ENCODE measurements around the gene LINC00237.

LINC00237 gene

DNA sequence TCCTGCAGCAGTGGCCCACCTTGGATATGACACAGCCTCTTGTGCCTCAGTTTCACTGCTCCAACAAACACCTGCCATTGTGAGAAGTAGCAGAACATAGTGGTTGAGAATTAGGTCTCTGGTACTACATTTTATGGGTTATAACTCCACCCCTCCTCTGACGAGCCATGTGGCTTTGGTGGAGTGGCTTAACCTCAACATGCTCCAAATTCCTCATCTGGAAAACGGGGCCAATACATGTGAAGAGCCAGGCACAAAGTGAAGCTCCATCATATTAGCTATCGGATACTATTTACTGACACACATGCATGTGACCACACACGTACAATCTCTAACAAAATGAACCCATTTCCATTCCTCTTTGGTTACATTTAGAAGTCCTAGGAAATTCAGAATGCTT, 11.4 kb upstream of the LINC00237 start:
- H3K4me1 ChIP-seq (ENCODE audit: control insufficient read depth in 1 of 2, insufficient read depth in 2 of 2, low read length in 2 of 2) = no peaks in the 10 kb centered on the region
- H3K9ac ChIP-seq (ENCODE audit: low read length) = no peak overlapping the region
- H2BK120ac ChIP-seq (ENCODE audit: insufficient read depth, low read length, poor library complexity) = no peak overlapping the region
- no peak overlapping the region for H3K18ac ChIP-seq (ENCODE audit: low read length)
- no peaks in the 10 kb centered on the region for H3K79me1 ChIP-seq (ENCODE audit: low read length)
- H3K9me3 ChIP-seq (ENCODE audit: insufficient read depth, low read depth, low read length) = no peaks in the 10 kb centered on the region
- no peak overlapping the region for H4K91ac ChIP-seq (ENCODE audit: low read depth, low read length)
- no peak overlapping the region for H3K14ac ChIP-seq (ENCODE audit: low read length)
- H4K8ac ChIP-seq (ENCODE audit: low read depth, low read length) = no peak overlapping the region
- no peaks in the 10 kb centered on the region for H3K79me2 ChIP-seq (ENCODE audit: control insufficient read depth, insufficient read depth, low read length, poor library complexity)
- H2BK12ac ChIP-seq (ENCODE audit: low read length) = no peak overlapping the region
- H3K36me3 ChIP-seq (ENCODE audit: control insufficient read depth in 1 of 2, insufficient read depth in 2 of 2, low read length in 2 of 2) = no peaks in the 10 kb centered on the region
- no peak overlapping the region for H3K4ac ChIP-seq (ENCODE audit: low read depth, low read length)
- no peak overlapping the region for H3K23ac ChIP-seq (ENCODE audit: low read length)
- no peak overlapping the region for H3K4me2 ChIP-seq (ENCODE audit: low read length)
- no CpG with 5 or more reads among the region's 4 CpGs for WGBS (ENCODE audit: extremely low coverage, insufficient coverage, insufficient read length)
- H3K27ac ChIP-seq (ENCODE audit: low read depth, low read length) = no peak overlapping the region
- no peak overlapping the region for H2AFZ ChIP-seq (ENCODE audit: insufficient read depth, low read length, poor library complexity)
- H3K27me3 ChIP-seq (ENCODE audit: insufficient read depth, low read length) = no peaks in the 10 kb centered on the region
- no peak overlapping the region for H4K12ac ChIP-seq (ENCODE audit: low read depth, low read length)
- no peak overlapping the region for H2BK5ac ChIP-seq (ENCODE audit: low read depth, low read length, poor library complexity)
- H2AK5ac ChIP-seq (ENCODE audit: low read length) = no peak overlapping the region
- no peak overlapping the region for H3K4me3 ChIP-seq (ENCODE audit: low read depth, low read length)
- DNase-seq = no peak

- no peak for DNase-seq
- Histone ChIP-seq H4K8ac (ENCODE audit: low read depth, low read length) (no peak overlapping the region), H4K12ac (ENCODE audit: low read depth, low read length) (no peak overlapping the region), H3K4ac (ENCODE audit: low read depth, low read length) (no peak overlapping the region), H2AFZ (ENCODE audit: insufficient read depth, low read length, poor library complexity) (no peak overlapping the region), H3K23ac (ENCODE audit: low read length) (no peak overlapping the region), H2BK12ac (ENCODE audit: low read length) (no peak overlapping the region), H4K91ac (ENCODE audit: low read depth, low read length) (no peak overlapping the region), H3K4me3 (ENCODE audit: low read depth, low read length) (no peak overlapping the region), H3K4me2 (ENCODE audit: low read length) (no peak overlapping the region), H2AK5ac (ENCODE audit: low read length) (no peak overlapping the region), H3K9me3 (ENCODE audit: insufficient read depth, low read depth, low read length) (no peaks in the 10 kb centered on the region), H3K27ac (ENCODE audit: low read depth, low read length) (no peak overlapping the region), H3K79me2 (ENCODE audit: control insufficient read depth, insufficient read depth, low read length, poor library complexity) (no peaks in the 10 kb centered on the region), H3K4me1 (ENCODE audit: control insufficient read depth in 1 of 2, insufficient read depth in 2 of 2, low read length in 2 of 2) (no peaks in the 10 kb centered on the region), H3K9ac (ENCODE audit: low read length) (no peak overlapping the region), H3K18ac (ENCODE audit: low read length) (no peak overlapping the region), H2BK5ac (ENCODE audit: low read depth, low read length, poor library complexity) (no peak overlapping the region), H2BK120ac (ENCODE audit: insufficient read depth, low read length, poor library complexity) (no peak overlapping the region), H3K79me1 (ENCODE audit: low read length) (no peaks in the 10 kb centered on the region), H3K27me3 (ENCODE audit: insufficient read depth, low read length) (no peaks in the 10 kb centered on the region), H3K14ac (ENCODE audit: low read length) (no peak overlapping the region), H3K36me3 (ENCODE audit: control insufficient read depth in 1 of 2, insufficient read depth in 2 of 2, low read length in 2 of 2) (no peaks in the 10 kb centered on the region)
- WGBS (ENCODE audit: extremely low coverage, insufficient coverage, insufficient read length) = no CpG with 5 or more reads among the region's 15 CpGs
These were observed 8.4 kb upstream of the LINC00237 start for GRCh38 chr20:21114584-21114983.

DNA sequence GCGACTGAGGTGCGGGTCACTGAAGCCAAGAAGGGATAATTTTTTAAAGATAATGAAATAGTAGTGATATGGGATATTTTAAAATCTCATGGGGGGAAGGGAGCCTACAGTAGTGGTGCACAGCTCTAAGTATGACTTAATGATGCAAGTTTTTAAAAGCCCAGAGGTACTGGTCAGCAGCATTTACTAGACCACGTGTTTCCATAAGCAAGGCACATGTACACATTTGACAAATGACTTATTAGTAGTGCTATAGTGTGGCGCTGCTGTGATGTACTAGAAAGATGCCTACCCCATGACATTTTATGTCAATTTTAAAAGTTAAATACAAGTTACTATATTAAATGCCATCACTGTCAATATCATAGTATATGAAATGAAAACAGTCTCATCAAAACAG, 7.5 kb upstream of the LINC00237 start:
- no peaks in the 10 kb centered on the region for H3K79me1 ChIP-seq (ENCODE audit: low read length)
- no peaks in the 10 kb centered on the region for H3K4me1 ChIP-seq (ENCODE audit: control insufficient read depth in 1 of 2, insufficient read depth in 2 of 2, low read length in 2 of 2)
- H3K23ac ChIP-seq (ENCODE audit: low read length) = no peak overlapping the region
- no peak overlapping the region for H3K18ac ChIP-seq (ENCODE audit: low read length)
- H2BK12ac ChIP-seq (ENCODE audit: low read length) = no peak overlapping the region
- no peak overlapping the region for H3K4me3 ChIP-seq (ENCODE audit: low read depth, low read length)
- no peak overlapping the region for H3K4ac ChIP-seq (ENCODE audit: low read depth, low read length)
- H4K12ac ChIP-seq (ENCODE audit: low read depth, low read length) = no peak overlapping the region
- H2BK120ac ChIP-seq (ENCODE audit: insufficient read depth, low read length, poor library complexity) = no peak overlapping the region
- H3K9me3 ChIP-seq (ENCODE audit: insufficient read depth, low read depth, low read length) = no peaks in the 10 kb centered on the region
- DNase-seq = no peak
- H3K36me3 ChIP-seq (ENCODE audit: control insufficient read depth in 1 of 2, insufficient read depth in 2 of 2, low read length in 2 of 2) = no peaks in the 10 kb centered on the region
- H3K9ac ChIP-seq (ENCODE audit: low read length) = no peak overlapping the region
- no CpG with 5 or more reads among the region's 4 CpGs for WGBS (ENCODE audit: extremely low coverage, insufficient coverage, insufficient read length)
- no peak overlapping the region for H3K4me2 ChIP-seq (ENCODE audit: low read length)
- H2AFZ ChIP-seq (ENCODE audit: insufficient read depth, low read length, poor library complexity) = no peak overlapping the region
- no peak overlapping the region for H3K27ac ChIP-seq (ENCODE audit: low read depth, low read length)
- no peak overlapping the region for H4K91ac ChIP-seq (ENCODE audit: low read depth, low read length)
- H2AK5ac ChIP-seq (ENCODE audit: low read length) = no peak overlapping the region
- H2BK5ac ChIP-seq (ENCODE audit: low read depth, low read length, poor library complexity) = no peak overlapping the region
- no peak overlapping the region for H4K8ac ChIP-seq (ENCODE audit: low read depth, low read length)
- H3K27me3 ChIP-seq (ENCODE audit: insufficient read depth, low read length) = no peaks in the 10 kb centered on the region
- no peak overlapping the region for H3K14ac ChIP-seq (ENCODE audit: low read length)
- H3K79me2 ChIP-seq (ENCODE audit: control insufficient read depth, insufficient read depth, low read length, poor library complexity) = no peaks in the 10 kb centered on the region

- H2AFZ ChIP-seq (ENCODE audit: insufficient read depth, low read length, poor library complexity) = no peak overlapping the region
- H3K27ac ChIP-seq (ENCODE audit: low read depth, low read length) = no peak overlapping the region
- DNase-seq = no peak
- no peak overlapping the region for H2BK5ac ChIP-seq (ENCODE audit: low read depth, low read length, poor library complexity)
- H4K12ac ChIP-seq (ENCODE audit: low read depth, low read length) = no peak overlapping the region
- no peak overlapping the region for H3K23ac ChIP-seq (ENCODE audit: low read length)
- H3K79me2 ChIP-seq (ENCODE audit: control insufficient read depth, insufficient read depth, low read length, poor library complexity) = no peaks in the 10 kb centered on the region
- no peaks in the 10 kb centered on the region for H3K36me3 ChIP-seq (ENCODE audit: control insufficient read depth in 1 of 2, insufficient read depth in 2 of 2, low read length in 2 of 2)
- H2BK12ac ChIP-seq (ENCODE audit: low read length) = no peak overlapping the region
- H3K27me3 ChIP-seq (ENCODE audit: insufficient read depth, low read length) = peaks cover 5% of the 10 kb centered on the region
- H3K14ac ChIP-seq (ENCODE audit: low read length) = no peak overlapping the region
- no peaks in the 10 kb centered on the region for H3K4me1 ChIP-seq (ENCODE audit: control insufficient read depth in 1 of 2, insufficient read depth in 2 of 2, low read length in 2 of 2)
- H3K4ac ChIP-seq (ENCODE audit: low read depth, low read length) = no peak overlapping the region
- no peak overlapping the region for H2BK120ac ChIP-seq (ENCODE audit: insufficient read depth, low read length, poor library complexity)
- H4K8ac ChIP-seq (ENCODE audit: low read depth, low read length) = no peak overlapping the region
- no peak overlapping the region for H4K91ac ChIP-seq (ENCODE audit: low read depth, low read length)
- H2AK5ac ChIP-seq (ENCODE audit: low read length) = no peak overlapping the region
- H3K4me2 ChIP-seq (ENCODE audit: low read length) = no peak overlapping the region
- H3K9ac ChIP-seq (ENCODE audit: low read length) = no peak overlapping the region
- H3K4me3 ChIP-seq (ENCODE audit: low read depth, low read length) = no peak overlapping the region
- H3K18ac ChIP-seq (ENCODE audit: low read length) = no peak overlapping the region
- H3K9me3 ChIP-seq (ENCODE audit: insufficient read depth, low read depth, low read length) = no peaks in the 10 kb centered on the region
- no CpG with 5 or more reads among the region's 2 CpGs for WGBS (ENCODE audit: extremely low coverage, insufficient coverage, insufficient read length)
- no peaks in the 10 kb centered on the region for H3K79me1 ChIP-seq (ENCODE audit: low read length)
These were observed 5.3 kb upstream of the LINC00237 start for GRCh38 chr20:21111416-21111815.

All from trophoblast cell (in vitro differentiated cells and primary cell).